ACC112 (cell line): ENCODE measurements around the gene GAS2.
"Not testable (repeated sequence)": the region's sequence is repeated elsewhere in the genome, so short reads cannot be mapped to it uniquely, and the experiment has no call there.

Experiments
- H2AFZ ChIP-seq: fragments of 200-600 bp; sonication (generic); one replicate; pipeline ENCODE4 v1.6.0; 2017; ENCODE audit warnings: antibody characterized with exemption, low read length; ENCODE audit not compliant: unreplicated experiment
- H3K27ac ChIP-seq: fragments of 200-600 bp; sonication (generic); 2 replicates; pipeline ENCODE4 v1.5.1; 2014; ENCODE audit warnings: low read depth, mild to moderate bottlenecking, antibody characterized with exemption, low read length, moderate library complexity
- H3K27me3 ChIP-seq: fragments of 200-600 bp; sonication (generic); 2 replicates; pipeline ENCODE4 v1.6.1; 2014; ENCODE audit warnings: mild to moderate bottlenecking, antibody characterized with exemption, low read length, moderate library complexity, mixed read lengths; ENCODE audit not compliant: insufficient read depth
- H3K36me3 ChIP-seq: fragments of 200-600 bp; sonication (generic); 2 replicates; pipeline ENCODE4 v1.6.1; 2016; ENCODE audit warnings: mild to moderate bottlenecking, antibody characterized with exemption, low read length, moderate library complexity, mixed read lengths; ENCODE audit not compliant: insufficient read depth
- H3K4me1 ChIP-seq: fragments of 200-600 bp; sonication (generic); one replicate; pipeline ENCODE4 v1.6.1; 2016; ENCODE audit warnings: low read length, mixed read lengths; ENCODE audit not compliant: insufficient read depth, unreplicated experiment, control insufficient read depth
- H3K4me3 ChIP-seq: fragments of 200-600 bp; sonication (generic); 2 replicates; pipeline ENCODE4 v1.5.1; 2014; ENCODE audit warnings: mild to moderate bottlenecking, low read depth, low read length
- H3K79me2 ChIP-seq: fragments of 200-600 bp; sonication (generic); one replicate; pipeline ENCODE4 v1.6.0; 2016; ENCODE audit warnings: low read length; ENCODE audit not compliant: control insufficient read depth, unreplicated experiment, insufficient read depth

Gene GAS2

DNA sequence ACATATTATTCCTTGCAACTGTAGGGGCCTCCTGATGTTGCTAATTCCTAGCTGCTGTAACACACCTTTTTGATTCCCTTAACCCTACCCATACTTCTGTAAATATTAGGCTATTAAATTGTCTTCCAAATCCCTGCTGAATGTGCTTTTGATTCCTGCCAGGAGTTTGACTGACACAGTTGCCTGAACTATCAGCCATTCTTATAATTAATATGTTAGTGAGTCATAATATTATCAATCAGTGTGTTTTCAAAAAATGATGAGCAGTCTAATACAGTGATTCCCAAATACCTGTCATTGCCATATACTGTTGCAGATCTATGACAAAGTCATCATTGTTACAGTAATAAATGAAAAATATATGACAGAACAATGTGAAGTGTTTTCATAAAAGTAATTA is 24.9 kb upstream of the GAS2 start:
- no peak overlapping the region for H3K27ac ChIP-seq
- H3K4me3 ChIP-seq = no peak overlapping the region
- H2AFZ ChIP-seq = no peak overlapping the region
- no peaks in the 10 kb centered on the region for H3K4me1 ChIP-seq
- H3K79me2 ChIP-seq = no peaks in the 10 kb centered on the region
- H3K27me3 ChIP-seq = no peaks in the 10 kb centered on the region
- no peaks in the 10 kb centered on the region for H3K36me3 ChIP-seq

DNA sequence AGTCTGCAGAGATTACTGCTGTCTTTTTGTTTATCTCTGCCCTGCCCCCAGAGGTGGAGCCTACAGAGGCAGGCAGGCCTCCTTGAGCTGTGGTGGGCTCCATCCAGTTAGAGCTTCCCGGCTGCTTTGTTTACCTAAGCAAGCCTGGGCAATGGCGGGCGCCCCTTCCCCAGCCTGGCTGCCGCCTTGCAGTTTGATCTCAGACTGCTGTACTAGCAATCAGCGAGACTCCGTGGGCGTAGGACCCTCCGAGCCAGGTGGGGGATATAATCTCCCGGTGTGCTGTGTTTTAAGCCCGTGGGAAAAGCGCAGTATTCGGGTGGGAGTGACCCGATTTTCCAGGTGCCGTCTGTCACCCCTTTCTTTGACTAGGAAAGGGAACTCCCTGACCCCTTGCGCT is 14.1 kb upstream of the GAS2 start:
- not testable (repeated sequence) for H3K79me2 ChIP-seq, H3K4me1 ChIP-seq, H3K36me3 ChIP-seq, H3K4me3 ChIP-seq, H3K27me3 ChIP-seq, H3K27ac ChIP-seq, H2AFZ ChIP-seq

DNA sequence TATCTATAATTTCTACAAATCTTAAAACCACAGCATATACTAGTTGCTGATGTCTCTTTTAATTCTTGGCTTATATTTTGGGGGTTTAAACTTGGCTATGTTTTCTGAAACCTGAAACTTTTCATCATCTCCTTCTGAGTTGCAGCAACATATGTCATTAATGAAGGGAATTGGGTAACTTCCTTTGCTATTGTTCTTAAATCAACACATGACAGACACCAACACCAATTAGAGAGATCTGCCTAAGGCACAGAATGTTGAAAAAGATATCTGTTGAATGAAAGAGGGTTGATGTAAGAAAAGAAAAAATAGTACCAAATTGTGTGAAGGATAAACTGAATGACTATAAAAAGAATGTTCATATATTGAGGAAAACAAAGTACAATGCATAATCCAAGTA is 10.3 kb upstream of the GAS2 start:
- Histone ChIP-seq H3K4me3 (no peak overlapping the region), H3K36me3 (no peaks in the 10 kb centered on the region), H3K27me3 (peaks cover 12% of the 10 kb centered on the region; the same call in 1 of the 2 replicates), H3K27ac (no peak overlapping the region), H3K79me2 (no peaks in the 10 kb centered on the region), H2AFZ (no peak overlapping the region), H3K4me1 (no peaks in the 10 kb centered on the region)

DNA sequence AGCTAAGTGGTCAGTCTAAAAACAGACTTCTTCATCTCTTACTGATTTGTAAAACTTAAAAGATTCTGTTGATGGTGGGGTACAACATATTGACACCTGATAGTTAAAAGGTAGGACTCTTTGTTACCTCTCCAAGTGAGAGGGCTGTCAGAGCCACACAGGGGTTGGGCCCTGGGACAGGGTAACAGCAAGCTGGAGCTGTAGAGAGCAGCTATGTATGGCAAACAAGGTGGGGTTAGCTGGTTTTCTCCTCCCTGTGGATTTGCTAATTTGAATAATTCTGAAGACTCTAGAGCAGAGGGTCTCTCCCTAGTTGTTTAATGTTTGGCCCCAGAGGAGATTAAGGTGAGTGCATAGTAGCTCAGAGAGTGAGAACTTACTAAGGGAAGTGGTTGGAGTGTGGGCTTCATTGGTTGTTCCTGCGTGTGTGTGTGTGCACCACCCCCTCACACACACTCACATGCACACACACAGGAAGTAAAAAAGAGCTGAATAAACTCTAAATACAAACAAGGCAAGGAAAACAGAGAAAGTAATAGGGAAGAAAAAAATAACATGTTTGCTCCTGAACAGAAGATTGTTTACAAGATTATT is 9.2 kb upstream of the GAS2 start:
- no peaks in the 10 kb centered on the region for H3K79me2 ChIP-seq
- no peak overlapping the region for H2AFZ ChIP-seq
- H3K27ac ChIP-seq = no peak overlapping the region
- peaks cover 12% of the 10 kb centered on the region; the same call in 1 of the 2 replicates for H3K27me3 ChIP-seq
- no peak overlapping the region for H3K4me3 ChIP-seq
- H3K36me3 ChIP-seq = no peaks in the 10 kb centered on the region
- H3K4me1 ChIP-seq = no peaks in the 10 kb centered on the region

DNA sequence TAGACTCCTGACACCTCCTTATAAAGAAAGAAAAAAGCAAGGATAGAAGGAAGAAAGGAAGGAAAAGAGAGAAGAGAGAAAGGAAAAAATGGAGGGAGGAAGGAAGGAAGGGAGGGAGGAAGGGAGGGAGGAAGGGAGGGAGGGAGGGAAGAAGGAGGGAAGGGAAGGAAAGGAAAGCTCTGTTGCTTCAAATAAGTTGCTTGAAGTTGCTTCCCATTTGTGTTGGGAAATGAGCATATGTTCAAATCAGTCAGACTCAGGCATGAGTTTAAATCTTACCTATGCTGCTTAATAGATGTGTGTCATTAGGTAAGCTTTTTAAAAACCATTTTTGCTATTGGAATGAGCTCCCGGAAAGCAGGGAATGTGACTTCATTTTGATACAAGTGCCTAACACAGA is 6.6 kb upstream of the GAS2 start:
- Histone ChIP-seq H3K4me3 (no peak overlapping the region), H3K4me1 (no peaks in the 10 kb centered on the region), H3K36me3 (no peaks in the 10 kb centered on the region), H2AFZ (no peak overlapping the region), H3K27ac (no peak overlapping the region), H3K79me2 (no peaks in the 10 kb centered on the region), H3K27me3 (peaks cover 22% of the 10 kb centered on the region)

DNA sequence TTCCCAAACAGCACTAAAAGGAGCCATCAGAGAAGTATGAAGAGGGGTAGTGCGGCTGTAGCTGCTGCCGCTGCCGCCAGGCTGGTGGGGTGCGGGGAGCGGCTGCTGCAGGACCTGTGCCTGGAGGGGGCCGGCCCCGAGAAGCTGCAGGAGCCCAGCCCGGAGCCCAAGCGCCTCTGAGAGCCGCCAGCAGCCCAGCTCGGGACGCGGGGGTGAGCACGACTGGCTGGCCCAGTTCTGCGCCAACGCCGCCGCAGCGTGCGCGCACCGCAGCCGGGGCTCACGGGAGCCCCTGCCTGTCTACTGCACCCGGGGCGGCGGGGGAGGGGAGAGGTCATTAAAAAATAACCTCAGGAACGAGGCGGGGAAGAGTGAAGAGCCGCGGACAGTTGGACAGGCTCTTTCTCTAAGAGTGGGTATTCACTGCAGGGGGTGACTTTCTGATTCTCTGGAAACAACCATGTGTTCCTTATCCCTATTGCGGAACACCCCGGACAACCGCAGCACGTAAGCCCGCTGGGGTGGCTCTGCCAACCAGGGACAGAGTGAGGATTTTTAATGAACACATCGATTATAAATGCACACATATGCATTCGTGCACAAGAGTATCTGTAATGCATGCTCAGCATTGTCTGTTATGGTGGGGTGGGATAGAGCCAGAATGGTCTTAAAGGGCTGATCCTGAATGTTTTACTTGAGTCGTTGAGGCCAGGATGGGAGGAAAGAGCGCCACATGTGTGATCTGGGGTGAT is 453 bp downstream of the GAS2 start:
- H2AFZ ChIP-seq = no peak overlapping the region
- H3K27ac ChIP-seq = no peak overlapping the region
- no peaks in the 10 kb centered on the region for H3K79me2 ChIP-seq
- H3K36me3 ChIP-seq = no peaks in the 10 kb centered on the region
- H3K27me3 ChIP-seq = peaks cover 81% of the 10 kb centered on the region
- H3K4me3 ChIP-seq = peak overlapping the region; percentile 69
- peaks cover 5% of the 10 kb centered on the region for H3K4me1 ChIP-seq

DNA sequence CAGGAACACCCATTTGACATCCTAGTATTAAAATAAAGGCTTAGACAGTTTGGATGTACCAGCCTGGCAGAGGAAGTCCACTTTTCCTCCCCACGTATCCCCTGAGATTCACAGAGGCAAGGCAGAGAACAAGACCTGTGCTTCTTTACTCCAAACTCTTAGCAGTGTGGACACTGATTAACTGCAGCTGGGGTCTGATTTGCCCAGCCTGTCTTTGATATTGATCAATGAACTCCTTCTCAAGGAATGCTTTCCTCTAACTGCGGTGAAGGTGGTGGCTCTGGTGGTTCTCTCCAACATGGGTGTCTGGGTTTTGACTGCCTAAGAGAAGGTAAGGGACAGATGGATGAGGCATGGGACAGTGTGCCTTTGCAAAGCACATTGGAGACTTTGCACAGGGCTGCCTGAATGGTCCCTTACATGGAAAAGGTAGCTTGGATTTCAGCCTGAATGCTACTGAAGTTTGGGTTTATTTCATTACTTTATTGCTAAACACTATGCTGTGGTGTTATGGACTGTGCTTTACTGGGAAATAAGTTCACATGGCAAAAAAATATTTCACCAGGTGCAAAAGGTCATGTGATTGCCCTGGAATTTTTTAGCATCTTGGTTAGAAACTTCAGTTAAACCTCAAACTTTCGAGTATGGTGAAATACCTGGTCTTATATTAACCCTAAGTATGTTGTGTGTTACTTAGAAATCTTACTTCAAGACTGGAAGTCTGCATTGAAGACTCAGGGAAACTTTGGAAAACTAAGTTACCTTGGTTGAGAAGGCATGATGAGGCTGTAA is 1.8 kb downstream of the GAS2 start:
- Histone ChIP-seq H3K36me3 (no peaks in the 10 kb centered on the region), H2AFZ (no peak overlapping the region), H3K27me3 (peaks cover 93% of the 10 kb centered on the region), H3K4me3 (no peak overlapping the region), H3K79me2 (no peaks in the 10 kb centered on the region), H3K4me1 (peaks cover 5% of the 10 kb centered on the region), H3K27ac (no peak overlapping the region)

DNA sequence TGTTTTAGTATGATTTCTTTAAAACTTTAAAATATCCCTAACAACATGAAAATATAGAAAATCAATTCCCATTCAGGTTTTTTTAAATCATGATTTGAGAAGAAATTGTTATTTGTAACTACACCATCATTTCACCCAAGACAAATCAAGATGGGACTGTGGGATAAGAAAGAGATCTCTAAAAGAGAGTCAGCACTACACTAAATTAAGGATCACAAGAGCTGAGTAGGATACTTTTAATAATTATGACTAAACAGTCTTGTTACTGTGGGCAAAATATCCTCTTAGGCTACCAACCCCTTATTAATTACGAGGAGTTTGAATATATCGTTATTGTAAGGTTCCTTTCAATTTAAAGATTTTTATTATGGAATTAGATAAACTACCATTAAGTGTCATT is 3.0 kb downstream of the GAS2 start:
- H3K27ac ChIP-seq = no peak overlapping the region
- H2AFZ ChIP-seq = no peak overlapping the region
- H3K4me3 ChIP-seq = no peak overlapping the region
- H3K79me2 ChIP-seq = no peaks in the 10 kb centered on the region
- no peaks in the 10 kb centered on the region for H3K36me3 ChIP-seq
- H3K27me3 ChIP-seq = peaks cover 97% of the 10 kb centered on the region
- H3K4me1 ChIP-seq = peaks cover 5% of the 10 kb centered on the region

DNA sequence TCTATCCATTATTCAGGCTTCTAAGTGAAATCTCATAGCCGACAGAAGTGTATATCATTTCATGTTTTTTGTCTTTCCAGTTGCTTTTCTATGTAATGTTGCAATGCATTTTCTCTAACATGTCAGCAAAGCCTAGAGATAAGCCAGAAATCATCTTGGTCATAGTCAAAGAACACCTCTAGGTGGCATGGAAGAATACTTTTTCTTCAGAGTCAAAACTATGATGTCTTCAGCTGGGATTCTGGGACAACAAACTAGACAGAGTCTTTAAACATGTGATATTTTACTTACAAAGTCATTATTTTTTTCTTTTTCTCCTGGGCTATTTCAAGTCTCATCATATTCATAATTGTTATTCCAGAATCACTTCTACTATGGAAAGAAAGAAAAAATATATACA is 4.4 kb downstream of the GAS2 start:
- H2AFZ ChIP-seq = no peak overlapping the region
- H3K27me3 ChIP-seq = peaks cover 96% of the 10 kb centered on the region
- no peak overlapping the region for H3K4me3 ChIP-seq
- H3K4me1 ChIP-seq = peaks cover 5% of the 10 kb centered on the region
- H3K27ac ChIP-seq = no peak overlapping the region
- H3K79me2 ChIP-seq = no peaks in the 10 kb centered on the region
- no peaks in the 10 kb centered on the region for H3K36me3 ChIP-seq

DNA sequence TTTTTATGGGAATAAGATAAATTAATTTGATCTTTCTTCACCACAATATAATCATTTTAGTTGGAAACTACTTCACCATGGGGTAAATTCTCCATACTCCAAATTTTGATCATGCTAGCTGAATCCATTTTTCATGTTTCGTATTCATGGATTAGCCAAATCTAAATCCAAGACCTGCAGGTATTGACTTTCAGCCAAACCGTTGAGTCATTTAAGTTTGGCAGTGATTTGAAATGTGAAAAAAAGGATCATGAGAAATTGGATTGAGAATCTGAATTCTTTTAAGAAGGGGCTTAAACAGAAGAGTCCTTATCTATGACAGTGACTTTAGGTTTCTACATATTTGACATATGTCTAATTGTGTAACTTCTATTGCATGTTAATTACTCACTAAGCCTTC is 5.3 kb downstream of the GAS2 start:
- no peaks in the 10 kb centered on the region for H3K36me3 ChIP-seq
- no peaks in the 10 kb centered on the region for H3K4me1 ChIP-seq
- no peaks in the 10 kb centered on the region for H3K79me2 ChIP-seq
- no peak overlapping the region for H3K4me3 ChIP-seq
- H2AFZ ChIP-seq = no peak overlapping the region
- H3K27me3 ChIP-seq = peaks cover 93% of the 10 kb centered on the region
- H3K27ac ChIP-seq = no peak overlapping the region
